Upper lobe of left lung (tissue), 6 donors: ENCODE results near the gene DLEC1. TPM values are rescaled to one million over a fixed set of nuclear protein-coding genes. Genes with fewer than 3 reads are reported as not detected.
A peak's percentile ranks its signal among the peaks of the same experiment; 100 is the strongest.
"Not testable (repeated sequence)": the region's sequence is repeated elsewhere in the genome, so short reads cannot be mapped to it uniquely, and the experiment has no call there.

Source experiments
- ATAC-seq, 2 donors: fragments of 200-7000 bp; cut with Tn5 transposase; one replicate each; pipeline ENCODE4 v1.9.1; 2022; ENCODE audit warnings: mild to moderate bottlenecking in 2 of 2, moderate library complexity in 2 of 2; ENCODE audit not compliant: low FRiP score in 2 of 2
- DNase-seq, 2 donors: peaks; one replicate each; pipeline ENCODE4 v3.0.0-alpha.2; 2019 to 2020
- H3K27ac ChIP-seq, 4 donors: fragments of 200-600 bp; sonication (generic); one replicate each; pipeline ENCODE4 v1.5.1; 2016 to 2019
- H3K27me3 ChIP-seq, 4 donors: fragments of 200-600 bp; sonication (generic); one replicate each; pipeline ENCODE4 v1.5.1; 2017 to 2019
- H3K36me3 ChIP-seq, 4 donors: fragments of 200-600 bp; sonication (generic); one replicate each; pipeline ENCODE4 v1.5.1; 2016 to 2019
- H3K4me1 ChIP-seq, 4 donors: fragments of 200-600 bp; sonication (generic); one replicate each; pipeline ENCODE4 v1.5.1; 2018 to 2019
- H3K4me3 ChIP-seq, 4 donors: fragments of 200-600 bp; sonication (generic); one replicate each; pipeline ENCODE4 v1.5.1; 2017 to 2019; ENCODE audit warnings: mild to moderate bottlenecking in 2 of 4, moderate library complexity in 1 of 4
- H3K9me3 ChIP-seq, 4 donors: fragments of 200-600 bp; sonication (generic); one replicate each; pipeline ENCODE4 v1.5.1; 2018 to 2019
- CTCF ChIP-seq, 6 experiments: fragments of 450-650 bp in 4 of 6; fragments of 200-600 bp in 2 of 6; sonication (generic) in 2 of 6; IDR thresholded peaks; one replicate each; pipeline ENCODE4 v1.5.1; 2016 to 2019; ENCODE audit warnings: antibody characterized with exemption in 6 of 6
- EP300 ChIP-seq, 4 donors: sonication (generic); formaldehyde crosslinking; IDR thresholded peaks; one replicate each; pipeline ENCODE4 v1.5.1; 2017; ENCODE audit warnings: antibody characterized with exemption in 4 of 4, control low read depth in 2 of 4
- POLR2A ChIP-seq, 4 donors: fragments of 450-650 bp; IDR thresholded peaks; one replicate each; pipeline ENCODE4 v1.5.1; 2016 to 2017; ENCODE audit warnings: antibody characterized with exemption in 4 of 4, mild to moderate bottlenecking in 2 of 4
- POLR2AphosphoS5 ChIP-seq, 2 donors: sonication (generic); formaldehyde crosslinking; IDR thresholded peaks; one replicate each; pipeline ENCODE4 v1.5.1; 2017; ENCODE audit warnings: antibody characterized with exemption in 2 of 2
- WGBS, 2 donors: methylation state at CpG; one replicate each; pipeline ENCODE4 v1.1.5; 2017 to 2018; 5-methylcytosine and 5-hydroxymethylcytosine counted together
- total RNA-seq, 6 donors: library from RNA; depleted of rRNA in 4 of 6; stranded (reverse); fragments of >200 nt in 4 of 6; gene quantifications; one replicate each; pipeline versions ENCODE4 v1.1.0 to v1.2.1, GENCODE V29; 2016 to 2021
- donor health status: DM: no; HTN: no; CAD: no; lungs with moderate emphysema.
- donor health status: DM: no; HTN: yes; CAD: no; lungs with severe emphysema.

Gene DLEC1
- total RNA-seq, 6 donors from 2014 or later = 2.3 to 34.8 (median 14.3) TPM

GRCh38 chr3:38030126-38031021, 8.6 kb upstream of the DLEC1 start:
- DNase-seq (no peak), ATAC-seq (no peak)
- H3K4me1 ChIP-seq = peaks cover 24 to 44% (median 31%) of the 10 kb centered on the region in 4 donors
- H3K9me3 ChIP-seq = no peaks in the 10 kb centered on the region
- H3K4me3 ChIP-seq = peak overlapping the region; percentile 74 to 92 (median 82)
- peaks cover 0 to 7% (median 0%) of the 10 kb centered on the region in 4 donors for H3K27me3 ChIP-seq
- no peaks in the 10 kb centered on the region for H3K36me3 ChIP-seq
- peak overlapping the region; percentile 72 to 88 (median 87) for H3K27ac ChIP-seq
- 42 to 65% methylated on average over 2 to 8 of the region's 8 CpGs for WGBS, 2 donors
- TF ChIP-seq CTCF (IDR thresholded peaks at IDR 0.05) (no peak), EP300 (IDR thresholded peaks at IDR 0.05) (no peak), POLR2A (IDR thresholded peaks at IDR 0.05) (no peak), POLR2AphosphoS5 (IDR thresholded peaks at IDR 0.05) (no peak)

- Histone ChIP-seq H3K27me3 (peaks cover 0 to 7% (median 0%) of the 10 kb centered on the region in 4 donors), H3K36me3 (no peaks in the 10 kb centered on the region), H3K4me1 (peaks cover 17 to 38% (median 24%) of the 10 kb centered on the region in 4 donors), H3K9me3 (no peaks in the 10 kb centered on the region), H3K4me3 (no peak overlapping the region), H3K27ac (peak overlapping the region; percentile 72 to 88 (median 87))
- peak; percentile 68 to 90 for DNase-seq
- TF ChIP-seq POLR2AphosphoS5 (IDR thresholded peaks at IDR 0.05) (no peak), POLR2A (IDR thresholded peaks at IDR 0.05) (peak in 1 of 4 donors; percentile 11)
- 41 to 43% methylated on average over 8 of the region's 9 CpGs for WGBS, 2 donors
- ATAC-seq = peak; percentile 29 to 77
Measured at GRCh38 chr3:38031022-38031994, 7.7 kb upstream of the DLEC1 start.

- WGBS, 2 donors = 94% methylated on average over 1 of the region's 1 CpG
- Histone ChIP-seq H3K27ac (peak overlapping the region in 1 of 4 donors; percentile 86), H3K9me3 (no peaks in the 10 kb centered on the region), H3K4me3 (no peak overlapping the region), H3K4me1 (peaks cover 17 to 38% (median 24%) of the 10 kb centered on the region in 4 donors), H3K36me3 (no peaks in the 10 kb centered on the region), H3K27me3 (peaks cover 0 to 7% (median 0%) of the 10 kb centered on the region in 4 donors)
- TF ChIP-seq EP300 (IDR thresholded peaks at IDR 0.05) (no peak), POLR2AphosphoS5 (IDR thresholded peaks at IDR 0.05) (no peak), CTCF (IDR thresholded peaks at IDR 0.05) (no peak), POLR2A (IDR thresholded peaks at IDR 0.05) (no peak)
- no peak for ATAC-seq
- no peak for DNase-seq
Measured at GRCh38 chr3:38032328-38032865, 6.6 kb upstream of the DLEC1 start.

GRCh38 chr3:38033586-38033985, 5.4 kb upstream of the DLEC1 start:
- not testable (repeated sequence) for H3K36me3 ChIP-seq, DNase-seq, H3K27me3 ChIP-seq, H3K27ac ChIP-seq, ATAC-seq, H3K9me3 ChIP-seq, H3K4me3 ChIP-seq
- 94 to 95% methylated on average over 6 to 7 of the region's 7 CpGs for WGBS, 2 donors
- peaks cover 22 to 34% (median 26%) of the 10 kb centered on the region in 4 donors for H3K4me1 ChIP-seq

- H3K36me3 ChIP-seq, H3K27me3 ChIP-seq, DNase-seq, ATAC-seq, H3K9me3 ChIP-seq, H3K4me3 ChIP-seq, H3K27ac ChIP-seq: not testable (repeated sequence)
- peaks cover 29 to 34% (median 29%) of the 10 kb centered on the region in 4 donors for H3K4me1 ChIP-seq
- 87 to 93% methylated on average over 9 of the region's 9 CpGs for WGBS, 2 donors
Measured at GRCh38 chr3:38034335-38034734, 4.7 kb upstream of the DLEC1 start.
